Gastrocnemius medialis (tissue), 4 donors: Measurements from ENCODE around the gene SEMA4B.

Experiments
- POLR2A ChIP-seq, 2 donors: fragments of 450-650 bp; IDR thresholded peaks; one replicate each; pipeline ENCODE4 v1.6.1; 2017; ENCODE audit warnings: antibody characterized with exemption in 2 of 2, mild to moderate bottlenecking in 2 of 2, moderate library complexity in 2 of 2
- TF ChIP-seq, protein P1 (sequence below), 5 experiments: fragments of 450-650 bp in 3 of 5; fragments of 200-600 bp in 2 of 5; sonication (generic) in 2 of 5; IDR thresholded peaks in 4 of 5; conservative IDR thresholded peaks in 1 of 5; 1 replicate in 4 of 5; 2 replicates in 1 of 5; pipeline ENCODE4 v1.5.1; 2016 to 2019; ENCODE audit warnings: antibody characterized with exemption in 5 of 5, mild to moderate bottlenecking in 3 of 5, moderate library complexity in 3 of 5

DNA sequence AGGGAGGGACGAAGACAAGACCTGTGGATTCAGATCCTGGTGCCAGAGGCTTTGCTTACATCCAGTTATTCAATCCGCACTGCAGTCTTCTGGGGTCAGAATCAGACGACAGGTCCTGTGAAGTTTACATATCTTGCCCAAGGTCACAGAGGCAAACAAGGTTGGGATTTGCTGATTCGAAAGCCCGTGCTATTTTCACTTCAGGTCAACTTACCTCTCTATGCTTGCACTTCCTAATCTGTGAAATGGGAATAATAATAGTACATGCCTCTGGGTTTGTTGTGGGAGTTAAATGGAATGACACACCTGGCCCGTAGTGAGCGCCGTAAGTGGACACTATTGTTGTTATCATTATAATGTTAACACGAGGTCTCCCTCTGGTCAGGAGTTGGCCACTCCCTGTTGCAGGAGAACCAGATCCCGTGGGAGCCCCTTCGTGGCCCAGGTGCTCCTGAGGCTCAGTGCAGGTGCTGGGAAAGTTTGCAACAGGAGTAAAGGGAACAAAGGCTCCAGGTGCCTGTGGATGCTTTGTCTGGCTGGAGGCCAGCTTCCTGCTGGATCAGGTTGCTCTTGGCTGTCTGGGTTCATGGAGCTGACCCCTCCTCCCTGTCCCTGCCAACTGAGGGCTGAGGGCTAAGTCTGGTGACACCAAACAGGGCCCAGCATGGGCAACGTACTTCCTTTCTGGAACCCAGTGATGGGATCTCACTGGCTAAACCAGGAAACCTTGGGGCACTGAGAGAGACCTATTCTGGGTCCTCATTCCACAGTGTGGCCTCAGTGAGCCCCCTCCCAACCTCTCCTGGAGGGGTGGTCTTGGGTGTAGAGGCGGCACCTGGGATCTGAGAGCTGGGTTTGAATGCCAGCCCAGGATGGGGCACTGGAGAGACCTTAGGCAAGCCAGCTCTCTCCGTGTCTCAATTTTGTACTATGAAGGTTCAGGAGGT, 40.1 kb upstream of the SEMA4B start:
- TF ChIP-seq, protein P1, sequence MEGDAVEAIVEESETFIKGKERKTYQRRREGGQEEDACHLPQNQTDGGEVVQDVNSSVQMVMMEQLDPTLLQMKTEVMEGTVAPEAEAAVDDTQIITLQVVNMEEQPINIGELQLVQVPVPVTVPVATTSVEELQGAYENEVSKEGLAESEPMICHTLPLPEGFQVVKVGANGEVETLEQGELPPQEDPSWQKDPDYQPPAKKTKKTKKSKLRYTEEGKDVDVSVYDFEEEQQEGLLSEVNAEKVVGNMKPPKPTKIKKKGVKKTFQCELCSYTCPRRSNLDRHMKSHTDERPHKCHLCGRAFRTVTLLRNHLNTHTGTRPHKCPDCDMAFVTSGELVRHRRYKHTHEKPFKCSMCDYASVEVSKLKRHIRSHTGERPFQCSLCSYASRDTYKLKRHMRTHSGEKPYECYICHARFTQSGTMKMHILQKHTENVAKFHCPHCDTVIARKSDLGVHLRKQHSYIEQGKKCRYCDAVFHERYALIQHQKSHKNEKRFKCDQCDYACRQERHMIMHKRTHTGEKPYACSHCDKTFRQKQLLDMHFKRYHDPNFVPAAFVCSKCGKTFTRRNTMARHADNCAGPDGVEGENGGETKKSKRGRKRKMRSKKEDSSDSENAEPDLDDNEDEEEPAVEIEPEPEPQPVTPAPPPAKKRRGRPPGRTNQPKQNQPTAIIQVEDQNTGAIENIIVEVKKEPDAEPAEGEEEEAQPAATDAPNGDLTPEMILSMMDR (IDR thresholded peaks at IDR 0.05 in 4 of 5, conservative IDR thresholded peaks at IDR 0.05 in 1 of 5): no peak
- TF ChIP-seq POLR2A (IDR thresholded peaks at IDR 0.05): no peak
